GM12891 (cell line): ENCODE results near the gene TRIM9.

Experiments used
- POLR2A ChIP-seq: IDR thresholded peaks from 2 replicates; pipeline ENCODE4 v1.6.1; 2011; ENCODE audit warnings: low read depth, low read length, control low read depth
- TAF1 ChIP-seq: IDR thresholded peaks from 2 replicates; pipeline ENCODE4 v1.6.1; 2011; ENCODE audit warnings: low read depth, low read length, control low read depth

DNA sequence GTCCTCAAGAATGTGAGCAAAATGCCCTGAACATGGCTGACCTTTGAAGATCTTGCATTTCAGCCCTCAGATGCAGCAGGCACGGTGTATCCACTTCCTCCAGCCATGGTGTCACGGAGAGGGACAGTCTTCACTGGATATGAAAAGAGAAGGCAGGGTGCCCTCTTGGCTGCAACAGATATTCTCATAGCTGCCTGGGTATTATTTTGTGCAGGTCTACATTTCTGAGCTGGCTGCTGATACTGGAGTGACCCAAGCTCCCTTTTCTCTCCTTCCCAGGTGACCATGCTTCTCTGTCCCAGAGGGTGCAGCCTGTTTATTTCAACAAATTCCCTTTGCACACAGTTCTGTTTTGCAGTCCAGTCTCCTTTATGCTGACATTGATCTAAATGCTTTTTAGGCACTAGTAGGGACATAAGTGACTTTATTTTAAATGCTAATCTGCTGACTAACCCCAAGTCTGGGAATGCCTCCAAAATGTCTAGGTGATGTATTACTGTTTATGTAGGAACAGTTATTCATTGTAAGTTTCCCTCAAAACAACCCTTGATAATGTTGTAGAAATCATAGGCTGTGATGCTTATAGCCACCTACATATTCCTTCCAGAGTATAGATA, 133.2 kb downstream of the TRIM9 start:
- TF ChIP-seq TAF1 = no peak
- no peak for TF ChIP-seq POLR2A
